Fibroblast of pulmonary artery (primary cell): ENCODE measurements around the gene BDP1.
A peak's percentile ranks its signal among the peaks of the same experiment; 100 is the strongest.
"Not testable (repeated sequence)": the region's sequence is repeated elsewhere in the genome, so short reads cannot be mapped to it uniquely, and the experiment has no call there.

Experiments used
- DNase-seq: peaks from one replicate; pipeline ENCODE4 v3.0.0-alpha.2; 2010; ENCODE audit warnings: low read depth
- H3K4me3 ChIP-seq: replicated peaks from 2 replicates; pipeline ENCODE4 v1.5.1; 2011; ENCODE audit warnings: low read depth, mild to moderate bottlenecking, control low read depth, low read length, moderate library complexity
- TF ChIP-seq, protein P1 (sequence below): IDR thresholded peaks from 2 replicates; pipeline ENCODE4 v1.5.1; 2011; ENCODE audit warnings: mild to moderate bottlenecking, control low read depth, low read length, inconsistent platforms; ENCODE audit errors: missing control alignments

The BDP1 gene

DNA sequence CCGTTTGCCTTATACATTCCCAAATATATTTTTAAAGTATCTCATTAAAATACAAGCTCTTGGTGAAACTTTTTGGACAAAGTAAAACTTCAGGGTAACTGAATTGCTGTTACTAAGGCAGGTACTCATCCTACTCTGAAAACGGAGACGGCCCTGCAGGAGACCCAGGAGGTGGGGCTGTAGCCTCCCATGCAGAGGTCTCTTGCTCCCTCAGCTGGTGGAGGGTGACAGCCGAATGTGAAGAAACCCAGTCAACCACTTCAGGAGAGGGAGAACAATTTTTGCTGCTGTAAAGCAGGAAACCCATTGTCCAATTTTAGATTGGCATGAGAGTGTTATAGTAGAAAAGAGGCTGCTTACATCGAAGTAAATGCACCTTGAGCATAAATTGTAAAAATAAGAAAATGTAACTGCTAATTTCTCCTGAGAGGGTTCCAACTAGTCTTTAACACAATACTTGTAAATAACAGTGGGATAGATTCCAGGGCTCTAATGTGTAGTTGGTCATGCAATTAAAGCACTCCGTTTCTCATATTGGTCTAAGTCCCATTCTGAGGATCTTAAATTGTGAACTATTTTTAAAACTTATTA is 8.1 kb upstream of the BDP1 start:
- peak; percentile 58 for DNase-seq
- TF ChIP-seq, protein P1, sequence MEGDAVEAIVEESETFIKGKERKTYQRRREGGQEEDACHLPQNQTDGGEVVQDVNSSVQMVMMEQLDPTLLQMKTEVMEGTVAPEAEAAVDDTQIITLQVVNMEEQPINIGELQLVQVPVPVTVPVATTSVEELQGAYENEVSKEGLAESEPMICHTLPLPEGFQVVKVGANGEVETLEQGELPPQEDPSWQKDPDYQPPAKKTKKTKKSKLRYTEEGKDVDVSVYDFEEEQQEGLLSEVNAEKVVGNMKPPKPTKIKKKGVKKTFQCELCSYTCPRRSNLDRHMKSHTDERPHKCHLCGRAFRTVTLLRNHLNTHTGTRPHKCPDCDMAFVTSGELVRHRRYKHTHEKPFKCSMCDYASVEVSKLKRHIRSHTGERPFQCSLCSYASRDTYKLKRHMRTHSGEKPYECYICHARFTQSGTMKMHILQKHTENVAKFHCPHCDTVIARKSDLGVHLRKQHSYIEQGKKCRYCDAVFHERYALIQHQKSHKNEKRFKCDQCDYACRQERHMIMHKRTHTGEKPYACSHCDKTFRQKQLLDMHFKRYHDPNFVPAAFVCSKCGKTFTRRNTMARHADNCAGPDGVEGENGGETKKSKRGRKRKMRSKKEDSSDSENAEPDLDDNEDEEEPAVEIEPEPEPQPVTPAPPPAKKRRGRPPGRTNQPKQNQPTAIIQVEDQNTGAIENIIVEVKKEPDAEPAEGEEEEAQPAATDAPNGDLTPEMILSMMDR, result peak; percentile 34
- H3K4me3 ChIP-seq, result not testable (repeated sequence)

DNA sequence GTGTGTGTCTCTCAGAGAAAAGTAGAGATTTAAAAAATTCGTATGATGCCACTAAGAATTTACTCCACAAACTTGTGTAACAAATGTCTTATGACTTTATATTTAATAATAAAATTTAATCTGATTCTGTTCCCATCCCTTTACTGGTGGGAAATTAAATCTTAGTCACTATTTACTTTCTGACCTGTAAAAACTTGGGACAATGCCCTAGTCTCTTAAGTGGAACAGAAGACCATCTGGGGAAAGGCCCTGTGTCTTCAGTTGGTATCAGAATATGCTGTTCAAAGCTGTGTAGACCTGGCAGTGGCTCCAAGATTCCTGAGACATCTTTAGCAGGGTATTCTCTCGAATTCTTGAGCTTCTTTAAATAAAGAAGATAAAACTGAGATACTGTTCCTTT is 2.6 kb upstream of the BDP1 start:
- no peak for DNase-seq
- no peak overlapping the region for H3K4me3 ChIP-seq
- TF ChIP-seq, protein P1, result no peak

DNA sequence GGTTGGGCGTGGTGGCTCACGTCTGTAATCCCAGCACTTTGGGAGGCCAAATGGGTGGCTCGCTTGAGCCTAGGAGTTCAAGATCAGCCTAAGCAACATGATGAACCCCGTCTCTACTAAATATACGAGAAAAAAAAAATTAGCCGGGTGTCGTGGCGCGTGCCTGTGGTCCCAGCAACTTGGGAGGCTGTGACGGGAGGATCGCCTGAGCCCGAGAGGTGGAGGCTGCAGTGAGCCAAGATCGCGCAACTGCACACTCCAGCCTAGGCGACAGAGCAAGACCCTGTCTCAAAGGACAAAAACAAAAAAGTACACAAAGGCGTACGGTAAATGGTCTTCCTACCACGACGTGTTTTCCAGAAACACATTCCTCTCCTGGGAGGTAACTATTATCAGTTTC is 538 bp upstream of the BDP1 start:
- DNase-seq, result no peak
- peak overlapping the region; percentile 99 for H3K4me3 ChIP-seq
- TF ChIP-seq, protein P1, result no peak

DNA sequence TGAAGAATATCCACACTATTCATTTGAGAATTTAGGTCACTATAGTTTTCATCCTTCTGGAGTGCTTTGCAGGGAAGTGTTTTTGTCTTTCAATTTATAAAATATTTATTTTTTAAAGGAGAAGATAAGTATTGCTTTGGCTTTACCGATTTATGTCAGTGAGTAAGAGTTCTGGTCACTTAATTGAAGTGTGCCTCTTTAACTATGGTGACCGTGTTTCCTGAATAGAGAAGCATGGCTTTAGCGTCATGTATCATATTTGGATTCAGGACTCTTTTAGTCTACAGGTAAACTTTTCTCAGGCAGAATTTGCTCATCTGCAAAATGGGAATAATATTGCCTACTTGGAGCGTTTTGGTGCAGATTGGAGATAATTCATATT is 902 bp downstream of the BDP1 start:
- DNase-seq, result no peak
- peak overlapping the region; percentile 99 for H3K4me3 ChIP-seq
- TF ChIP-seq, protein P1, result no peak

DNA sequence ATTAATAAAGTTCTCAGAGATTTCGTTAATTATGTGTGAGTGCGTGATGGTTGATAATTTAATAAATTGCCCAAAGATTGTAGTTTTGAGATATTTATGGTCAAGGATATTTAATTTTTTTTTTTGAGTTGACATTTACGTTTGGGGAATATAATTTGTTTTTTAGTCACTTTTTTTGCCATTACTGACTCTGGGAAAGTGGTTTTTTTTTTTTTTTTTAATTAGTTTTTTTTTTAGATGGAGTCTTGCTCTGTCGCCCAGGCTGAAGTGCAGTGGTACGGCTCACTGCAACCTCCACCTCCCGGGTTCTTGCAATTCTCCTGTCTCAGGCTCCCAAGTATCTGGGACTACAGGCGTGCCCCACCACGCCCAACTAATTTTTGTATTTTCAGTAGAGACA is 1.7 kb downstream of the BDP1 start:
- DNase-seq, result no peak

DNA sequence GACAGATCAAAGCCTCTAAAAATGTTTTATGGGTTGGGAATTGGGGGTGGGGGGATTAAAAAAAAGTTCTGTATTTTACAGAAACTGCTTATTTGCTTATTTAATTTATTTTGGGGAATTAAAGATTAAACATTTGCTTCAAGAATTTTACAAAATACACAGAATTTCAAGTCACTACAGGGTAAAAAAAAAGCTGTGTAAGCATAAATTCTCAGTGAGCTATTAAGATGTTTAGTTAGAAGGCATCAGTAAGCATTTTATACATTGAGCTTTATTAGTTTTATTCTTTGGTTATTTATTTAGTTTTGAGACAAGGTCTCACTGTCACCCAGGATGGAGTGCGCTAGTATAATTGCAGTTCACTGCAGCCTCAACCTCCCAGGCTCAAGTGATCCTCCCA is 5.2 kb downstream of the BDP1 start:
- DNase-seq, result no peak
- no peak overlapping the region for H3K4me3 ChIP-seq
- TF ChIP-seq, protein P1, result no peak

More for the DNA sequence above, 1.7 kb downstream of the BDP1 start:
- TF ChIP-seq, protein P1, result no peak
- peak overlapping the region; percentile 99 for H3K4me3 ChIP-seq

DNA sequence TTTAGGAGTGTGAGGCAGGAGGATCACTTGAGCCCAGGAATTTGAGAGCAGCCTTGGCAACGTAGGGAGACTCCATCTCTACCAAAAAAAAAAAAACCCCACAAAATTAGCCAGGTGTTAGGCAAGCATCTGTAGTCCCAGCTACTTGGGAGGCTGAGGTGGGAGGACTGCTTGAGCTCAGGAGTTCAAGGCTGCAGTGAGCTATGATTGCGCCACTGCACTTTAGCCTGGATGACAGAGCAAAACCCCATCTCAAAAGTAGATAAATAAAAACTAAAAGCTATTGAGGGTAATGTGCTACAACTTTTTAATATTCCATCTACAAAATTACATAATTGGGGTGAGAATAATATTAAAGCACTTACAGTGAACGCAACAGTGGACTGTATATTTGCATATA is 5.9 kb downstream of the BDP1 start:
- H3K4me3 ChIP-seq, result no peak overlapping the region
- TF ChIP-seq, protein P1, result no peak
- no peak for DNase-seq
